Measurements from ENCODE around the gene CYP4V2.

CYP4V2 gene

GRCh38 chr4:186201535-186202230 is 10.3 kb downstream of the CYP4V2 start:
- H3K27ac ChIP-seq: peak overlapping the region; percentile 34
- peak; percentile 92 for TF ChIP-seq CTCF (conservative IDR thresholded peaks at IDR 0.05)
- TF ChIP-seq ZFX (IDR thresholded peaks at IDR 0.05): no peak

DNA sequence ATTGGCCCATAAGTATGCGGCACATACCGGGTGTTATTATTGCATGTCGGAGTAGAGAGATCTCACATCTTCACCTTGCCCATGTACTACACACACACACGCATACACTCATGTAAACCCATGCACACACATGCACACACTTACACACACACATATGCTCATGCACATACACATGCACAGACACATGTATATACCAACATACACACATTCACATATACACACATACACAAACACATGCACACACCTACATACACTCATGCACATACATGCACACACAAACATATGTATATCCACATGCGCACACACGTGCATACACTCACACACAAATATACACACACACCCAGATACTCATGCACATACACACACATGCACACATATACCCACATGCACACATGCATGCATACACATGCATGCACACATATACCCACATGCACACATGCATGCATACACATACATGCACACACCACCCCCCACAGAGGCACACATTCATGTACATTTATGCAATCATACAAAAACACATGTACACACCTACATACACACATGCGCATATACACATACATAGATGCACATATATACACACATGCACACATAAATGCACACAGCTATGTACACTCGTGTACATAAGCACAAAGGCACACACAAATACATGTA is 11.2 kb downstream of the CYP4V2 start:
- H3K27ac ChIP-seq: peak overlapping the region; percentile 83
- TF ChIP-seq CTCF (conservative IDR thresholded peaks at IDR 0.05) (no peak), ZFX (IDR thresholded peaks at IDR 0.05) (no peak)

DNA sequence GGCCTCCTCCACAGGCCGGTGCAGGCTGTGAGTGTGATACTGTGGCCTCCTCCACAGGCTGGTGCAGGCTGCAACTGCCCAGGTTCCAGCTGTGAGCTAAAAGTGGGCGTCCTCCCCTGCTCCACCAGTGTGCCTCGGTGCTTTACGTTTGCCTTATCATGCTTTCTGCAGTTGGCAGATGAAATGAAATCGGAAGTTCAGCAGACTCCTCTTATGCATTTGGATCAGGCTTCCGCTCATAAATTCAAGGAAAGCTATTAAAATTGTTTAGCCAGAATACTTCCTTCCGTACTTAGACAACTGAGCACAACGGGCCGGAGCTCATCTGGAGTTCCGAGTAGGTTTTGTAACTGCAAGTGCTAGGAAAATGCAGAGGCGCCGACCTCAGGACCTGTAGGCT is 12.0 kb downstream of the CYP4V2 start:
- TF ChIP-seq CTCF (conservative IDR thresholded peaks at IDR 0.05) (no peak), ZFX (IDR thresholded peaks at IDR 0.05) (no peak)
- peak overlapping the region; percentile 83 for H3K27ac ChIP-seq

DNA sequence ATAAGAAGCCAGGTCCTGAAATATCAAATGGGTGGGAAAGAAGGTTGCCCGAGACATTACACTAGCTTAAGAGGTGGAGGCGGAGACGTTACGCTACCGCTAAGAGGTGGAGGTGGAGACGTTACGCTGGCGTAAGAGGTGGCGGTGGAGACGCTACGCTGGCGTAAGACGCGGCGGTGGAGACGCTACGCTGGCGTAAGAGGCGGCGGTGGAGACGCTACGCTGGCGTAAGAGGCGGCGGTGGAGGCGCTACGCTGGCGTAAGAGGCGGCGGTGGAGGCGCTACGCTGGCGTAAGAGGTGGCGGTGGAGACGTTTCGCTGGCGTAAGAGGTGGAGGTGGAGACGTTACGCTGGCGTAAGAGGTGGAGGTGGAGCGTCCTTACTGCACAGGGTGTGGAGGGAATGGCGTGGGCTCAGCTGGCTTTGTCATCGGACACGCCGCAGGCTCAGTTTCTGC is 12.8 kb downstream of the CYP4V2 start:
- H3K27ac ChIP-seq: peak overlapping the region; percentile 83
- TF ChIP-seq ZFX (IDR thresholded peaks at IDR 0.05): no peak
- no peak for TF ChIP-seq CTCF (conservative IDR thresholded peaks at IDR 0.05)

GRCh38 chr4:186204686-186205085 is 13.3 kb downstream of the CYP4V2 start:
- peak overlapping the region; percentile 83 for H3K27ac ChIP-seq
- TF ChIP-seq CTCF (conservative IDR thresholded peaks at IDR 0.05) (no peak), ZFX (IDR thresholded peaks at IDR 0.05) (no peak)

- TF ChIP-seq ZFX (IDR thresholded peaks at IDR 0.05) (no peak), CTCF (conservative IDR thresholded peaks at IDR 0.05) (no peak)
- H3K27ac ChIP-seq: peak overlapping the region; percentile 83
These were observed 13.8 kb downstream of the CYP4V2 start for GRCh38 chr4:186205156-186205555.

DNA sequence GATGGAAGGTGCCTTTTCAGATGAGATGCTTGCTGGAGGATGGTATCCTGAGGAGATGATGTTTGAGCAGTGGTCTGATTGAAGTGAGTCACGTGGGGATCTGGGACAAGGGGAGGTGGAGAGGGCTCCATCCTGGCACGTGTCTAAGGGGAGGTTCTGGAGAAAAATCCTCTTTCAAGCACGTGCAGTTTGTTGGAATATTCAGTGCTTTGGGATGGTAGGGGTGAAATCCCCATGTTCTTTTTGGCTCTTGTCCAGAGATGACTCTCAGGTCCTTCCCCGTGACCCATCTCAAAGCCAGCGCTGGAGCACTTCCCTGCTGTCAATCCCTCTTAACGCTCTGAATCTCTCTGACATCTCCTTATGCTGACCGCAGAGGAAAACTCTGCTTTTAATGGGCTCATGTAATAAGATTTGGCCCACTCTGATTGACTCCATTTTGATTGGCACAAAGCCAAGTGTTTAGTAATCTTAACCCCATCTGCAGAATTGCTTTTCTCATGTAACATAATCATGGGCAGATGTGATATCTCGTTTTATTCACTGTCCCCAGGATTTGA is 25.2 kb downstream of the CYP4V2 start:
- H3K27ac ChIP-seq: no peak overlapping the region
- no peak for TF ChIP-seq ZFX (IDR thresholded peaks at IDR 0.05)
- no peak for TF ChIP-seq CTCF (conservative IDR thresholded peaks at IDR 0.05)
